SKM-1 treated with dmso at 0.1 percent for 144 hours (cell line): ENCODE data around the gene CASTOR2.
"Not testable (repeated sequence)": the region's sequence is repeated elsewhere in the genome, so short reads cannot be mapped to it uniquely, and the experiment has no call there.

Experiments
- DNase-seq: peaks from one replicate; lab custom pipeline; 2025; ENCODE audit not compliant: unreplicated experiment; lab: John Stamatoyannopoulos, UW

The CASTOR2 gene

GRCh38 chr7:75050501-75050900 is 86.0 kb downstream of the CASTOR2 start:
- DNase-seq = no peak

- DNase-seq = no peak
Observed at GRCh38 chr7:75054744-75055143, 90.2 kb downstream of the CASTOR2 start.

DNA sequence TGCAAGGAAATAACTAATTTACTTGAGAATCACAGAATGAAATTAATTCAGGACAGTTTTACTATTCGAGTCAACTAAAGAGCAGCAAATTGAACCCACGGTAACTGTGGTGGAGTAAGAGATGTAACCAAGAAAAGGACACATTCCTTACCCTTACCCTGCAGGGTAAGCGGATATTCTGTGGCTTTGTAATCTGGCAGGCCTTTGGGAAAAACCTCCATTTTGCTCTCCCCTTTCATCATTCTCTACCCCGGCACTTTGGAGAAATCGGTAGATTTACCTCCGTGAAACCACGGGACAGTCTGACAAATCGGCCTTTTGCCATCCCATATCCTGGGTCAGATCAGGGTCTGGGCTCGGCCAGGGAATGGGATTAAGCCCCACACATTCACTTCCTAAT is 90.7 kb downstream of the CASTOR2 start:
- DNase-seq = no peak

- DNase-seq = no peak
Observed at GRCh38 chr7:75055830-75056772, 91.6 kb downstream of the CASTOR2 start.

GRCh38 chr7:75058406-75058805 is 93.9 kb downstream of the CASTOR2 start:
- DNase-seq = no peak

DNA sequence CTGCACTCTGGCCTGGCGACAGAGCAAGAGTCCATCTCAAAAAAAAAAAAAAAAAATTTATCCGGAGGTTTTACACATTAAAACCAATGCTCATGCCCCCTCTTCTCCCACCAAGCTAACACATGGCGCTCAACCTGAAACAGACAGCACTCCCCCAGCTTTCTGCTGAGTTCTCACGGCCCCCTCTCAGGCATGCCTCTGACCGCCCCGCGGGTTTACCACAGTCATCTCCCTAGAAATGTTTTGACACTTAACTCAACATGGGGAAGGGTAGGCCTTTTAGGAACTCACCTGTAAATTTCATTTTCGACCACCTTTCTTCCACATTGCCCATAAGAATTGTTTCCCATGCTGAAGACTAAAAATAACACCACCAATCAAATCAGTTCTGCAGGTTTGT is 99.8 kb downstream of the CASTOR2 start:
- no peak for DNase-seq

GRCh38 chr7:75064801-75065200 is 100.3 kb downstream of the CASTOR2 start:
- no peak for DNase-seq

GRCh38 chr7:75066521-75066920 is 102.0 kb downstream of the CASTOR2 start:
- DNase-seq = no peak

DNA sequence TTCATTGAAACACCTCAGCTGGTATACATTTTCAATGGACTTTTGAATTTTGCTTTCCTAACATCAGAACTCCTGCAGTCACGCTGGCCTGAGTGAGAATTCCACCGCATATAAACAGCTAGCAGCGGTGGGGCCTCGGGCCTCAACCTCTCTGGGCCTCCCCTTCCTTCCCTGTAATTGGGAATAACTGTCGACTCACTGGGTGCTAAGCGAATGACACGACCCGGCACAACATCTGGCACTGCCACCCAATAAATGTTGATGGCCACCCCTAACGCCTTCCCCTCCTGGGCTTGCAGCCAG is 108.4 kb downstream of the CASTOR2 start:
- no peak for DNase-seq

GRCh38 chr7:75074262-75074641 is 109.7 kb downstream of the CASTOR2 start:
- DNase-seq = not testable (repeated sequence)
